Ovary (tissue), 9 donors: Measurements from ENCODE around the gene SLX4IP. TPM values are rescaled to one million over a fixed set of nuclear protein-coding genes. Genes with fewer than 3 reads are reported as not detected.

Source experiments
- DNase-seq, 5 donors: peaks; one replicate each; pipeline ENCODE4 v3.0.0-alpha.2; 2019 to 2020
- H3K27ac ChIP-seq, 2 donors: fragments of 200-600 bp; one replicate each; pipeline versions ENCODE4 v1.5.1 to v1.8.0; 2019 to 2022
- H3K27me3 ChIP-seq: fragments of 200-600 bp; one replicate; pipeline ENCODE4 v1.8.0; 2022
- H3K36me3 ChIP-seq: fragments of 200-600 bp; sonication (generic); one replicate; pipeline ENCODE4 v1.5.1; 2019
- H3K4me1 ChIP-seq: one replicate; pipeline ENCODE4 v1.8.1; 2013; ENCODE audit warnings: mild to moderate bottlenecking, moderate library complexity; ENCODE audit not compliant: insufficient read depth
- H3K4me3 ChIP-seq: fragments of 200-600 bp; sonication (generic); one replicate; pipeline ENCODE4 v1.5.1; 2017
- H3K9me3 ChIP-seq, 2 donors: fragments of 200-600 bp in 1 of 2; sonication (generic) in 1 of 2; one replicate each; pipeline versions ENCODE4 v1.5.1 to v1.8.1; 2013 to 2019; ENCODE audit warnings: mild to moderate bottlenecking in 1 of 2, moderate library complexity in 1 of 2
- EP300 ChIP-seq: sonication (generic); formaldehyde crosslinking; IDR thresholded peaks from one replicate; pipeline ENCODE4 v1.6.1; 2017; ENCODE audit warnings: antibody characterized with exemption
- POLR2A ChIP-seq: fragments of 450-650 bp; IDR thresholded peaks from one replicate; pipeline ENCODE4 v1.6.1; 2017; ENCODE audit warnings: antibody characterized with exemption, mild to moderate bottlenecking, moderate library complexity
- WGBS, 3 donors: extraction: QIAGEN DNeasy Blood & Tissue Kit in 1 of 3; methylation state at CpG; one replicate each; pipeline versions ENCODE4 v1.1.5 to v1.1.7; 2013 to 2017; 5-methylcytosine and 5-hydroxymethylcytosine counted together
- intact Hi-C, 4 donors: fragments of 100-400 bp; cut with DNase I; formaldehyde crosslinking; loops; one replicate each; pipeline versions ENCODE4 v1.11.0 to v1.15.1; 2022 to 2023
- polyA plus RNA-seq, 2 donors: library from polyadenylated mRNA; stranded (reverse); fragments of 200-250 nt in 1 of 2; fragments of 350-450 nt in 1 of 2; fragmentation: Illumina TruSeq in 1 of 2; extraction: RNeasy Lipid Tissue Mini Kit (QIAGEN cat#74804) in 1 of 2; gene quantifications; one replicate each; pipeline ENCODE4 v1.2.3, GENCODE V29; 2013 to 2014
- total RNA-seq, 7 donors: library from RNA; depleted of rRNA in 2 of 7; stranded (reverse); fragments of >200 nt in 2 of 7; fragmentation: NEBNext Ultra II Directional in 3 of 7; extraction: Animal tissue kit (Norgen Biotek cat#: 25700) in 3 of 7; gene quantifications; one replicate each; pipeline versions ENCODE4 v1.1.0 to v1.2.4, GENCODE V29; 2016 to 2023
- TF ChIP-seq, protein P1 (sequence below), 3 donors: fragments of 450-650 bp in 2 of 3; fragments of 200-600 bp in 1 of 3; IDR thresholded peaks; one replicate each; pipeline versions ENCODE4 v1.5.1 to v1.8.0; 2016 to 2022; ENCODE audit warnings: antibody characterized with exemption in 3 of 3, mild to moderate bottlenecking in 1 of 3
- donor health status: DM: no; HTN: no; CAD: no; lungs with moderate emphysema.
- donor health status: DM: no; HTN: no; CAD: no.
- donor health status: Bipolar disorder and iron deficiency.
- donor health status: DM: yes; HTN: yes; CAD: no.
- donor health status: DM: no; HTN: no; CAD: no.
- donor health status: DM: yes; HTN: yes; CAD: no.

SLX4IP gene
- total and polyA plus RNA-seq, 9 donors: 0.98 to 5.1 (median 2.8) TPM

DNA sequence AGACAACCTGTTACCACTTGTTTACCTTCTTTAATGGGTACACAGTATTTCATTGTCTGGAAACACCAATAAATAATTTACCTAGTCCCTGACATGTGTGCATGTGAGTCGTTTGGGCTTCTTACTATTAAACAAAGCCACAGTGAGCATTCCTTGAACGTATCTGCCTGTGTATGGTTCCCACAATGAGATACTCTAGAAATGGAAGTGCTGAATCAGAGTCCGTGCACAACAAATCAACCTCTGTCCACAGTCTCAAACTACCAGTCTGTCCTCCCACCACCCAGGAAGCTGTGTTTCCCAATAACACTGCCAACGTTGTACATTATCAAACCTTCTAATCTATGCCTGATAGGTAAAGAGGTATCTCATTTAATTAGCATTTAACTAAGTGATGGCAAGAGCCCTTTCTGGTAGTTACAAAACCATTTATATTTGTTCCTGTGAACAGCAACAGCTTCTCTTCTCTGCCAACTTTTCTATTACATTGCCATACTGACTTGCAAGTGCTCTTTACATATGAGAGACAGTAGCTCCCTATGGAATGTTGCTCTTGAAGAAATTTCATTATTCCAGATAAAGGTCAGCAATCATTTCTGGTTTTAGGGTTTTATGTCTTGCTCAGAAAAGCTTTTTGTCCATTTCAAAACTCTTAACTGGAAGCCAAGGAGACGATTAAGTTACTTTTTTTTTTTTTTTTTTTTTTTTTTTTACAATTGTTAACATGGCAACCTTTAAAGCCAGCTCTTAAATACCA is 223.9 kb downstream of the SLX4IP start:
- TF ChIP-seq EP300 (no peak), POLR2A (no peak)
- TF ChIP-seq, protein P1, sequence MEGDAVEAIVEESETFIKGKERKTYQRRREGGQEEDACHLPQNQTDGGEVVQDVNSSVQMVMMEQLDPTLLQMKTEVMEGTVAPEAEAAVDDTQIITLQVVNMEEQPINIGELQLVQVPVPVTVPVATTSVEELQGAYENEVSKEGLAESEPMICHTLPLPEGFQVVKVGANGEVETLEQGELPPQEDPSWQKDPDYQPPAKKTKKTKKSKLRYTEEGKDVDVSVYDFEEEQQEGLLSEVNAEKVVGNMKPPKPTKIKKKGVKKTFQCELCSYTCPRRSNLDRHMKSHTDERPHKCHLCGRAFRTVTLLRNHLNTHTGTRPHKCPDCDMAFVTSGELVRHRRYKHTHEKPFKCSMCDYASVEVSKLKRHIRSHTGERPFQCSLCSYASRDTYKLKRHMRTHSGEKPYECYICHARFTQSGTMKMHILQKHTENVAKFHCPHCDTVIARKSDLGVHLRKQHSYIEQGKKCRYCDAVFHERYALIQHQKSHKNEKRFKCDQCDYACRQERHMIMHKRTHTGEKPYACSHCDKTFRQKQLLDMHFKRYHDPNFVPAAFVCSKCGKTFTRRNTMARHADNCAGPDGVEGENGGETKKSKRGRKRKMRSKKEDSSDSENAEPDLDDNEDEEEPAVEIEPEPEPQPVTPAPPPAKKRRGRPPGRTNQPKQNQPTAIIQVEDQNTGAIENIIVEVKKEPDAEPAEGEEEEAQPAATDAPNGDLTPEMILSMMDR (IDR thresholded peaks at IDR 0.05): no peak
- no peaks in the 10 kb centered on the region for H3K9me3 ChIP-seq
- H3K36me3 ChIP-seq: no peaks in the 10 kb centered on the region
- H3K4me1 ChIP-seq: peaks cover 2% of the 10 kb centered on the region
- H3K4me3 ChIP-seq: no peak overlapping the region
- H3K27ac ChIP-seq: no peak overlapping the region
- intact Hi-C loops: no loop called here
- H3K27me3 ChIP-seq: no peaks in the 10 kb centered on the region
- DNase-seq: no peak
- WGBS, 3 donors: 36 to 55% (median 43%) methylated on average over 5 of the region's 5 CpGs

DNA sequence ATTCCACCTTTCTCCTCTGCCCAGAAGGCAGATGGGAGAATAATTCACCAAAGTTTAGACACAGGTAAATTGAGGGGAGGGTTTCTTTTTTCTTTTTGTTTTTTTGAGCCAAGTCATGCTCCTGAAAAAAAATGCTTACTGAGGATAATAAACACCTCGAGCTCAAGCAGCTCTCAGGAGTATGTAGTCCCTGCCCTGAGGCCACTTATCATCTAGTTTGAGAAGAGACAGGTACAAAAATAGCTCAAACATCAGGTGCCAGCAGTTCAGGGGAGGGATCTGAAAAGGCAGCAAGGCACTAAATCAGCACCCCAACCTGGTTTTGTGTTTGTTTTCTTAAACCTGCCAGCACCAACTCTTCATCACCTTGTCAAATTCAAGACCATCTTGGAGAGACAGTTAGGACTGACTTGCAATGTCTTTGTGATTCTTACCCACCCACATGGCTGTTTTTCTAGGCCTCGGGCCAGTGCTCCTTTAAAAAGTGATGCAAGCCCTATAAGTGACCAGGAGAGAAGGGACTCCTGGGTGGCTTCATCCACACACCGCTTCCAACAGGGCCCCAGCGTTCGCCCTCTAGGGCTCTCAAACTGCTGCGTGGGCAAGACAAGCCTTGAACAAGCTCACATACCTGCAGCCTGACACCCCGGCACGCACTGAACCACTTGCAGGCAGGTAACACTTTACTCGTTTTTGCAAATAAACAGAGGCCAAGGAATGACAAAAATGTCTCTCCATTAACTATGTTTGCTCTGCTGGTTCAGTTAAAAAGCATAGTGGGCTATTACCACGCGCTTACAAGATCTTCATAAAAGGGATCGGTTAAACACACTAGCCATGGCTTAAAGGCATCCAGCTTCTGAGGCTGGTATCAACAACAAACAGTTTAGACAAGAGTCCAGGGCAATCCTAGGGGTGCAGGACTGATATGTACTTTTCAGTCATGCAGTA is 224.8 kb downstream of the SLX4IP start:
- 65 to 80% (median 72%) methylated on average over 12 of the region's 12 CpGs for WGBS, 3 donors

DNA sequence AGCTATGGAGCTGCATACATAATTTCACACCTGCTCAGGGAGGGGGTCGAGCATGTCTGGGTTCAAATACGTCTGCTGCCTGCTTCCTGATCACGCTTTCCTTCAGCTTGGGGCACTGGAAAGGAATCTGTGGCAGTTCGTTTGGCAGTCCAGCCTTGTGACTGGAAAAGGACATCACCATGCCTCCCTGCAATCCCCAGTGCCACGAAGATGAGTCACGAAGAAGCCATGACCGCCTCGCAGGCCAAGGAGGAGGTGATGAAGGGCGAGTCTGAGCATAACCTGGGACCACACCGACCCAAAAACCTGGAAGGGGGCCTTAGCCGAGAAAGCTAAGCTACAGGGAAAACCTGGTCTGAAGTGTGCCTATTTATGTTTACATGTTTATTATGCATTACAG is 225.6 kb downstream of the SLX4IP start:
- intact Hi-C loops: no loop called here
- TF ChIP-seq POLR2A: no peak
- no peak for TF ChIP-seq EP300
- TF ChIP-seq, protein P1 (IDR thresholded peaks at IDR 0.05): no peak
- no peaks in the 10 kb centered on the region for H3K9me3 ChIP-seq
- H3K27ac ChIP-seq: no peak overlapping the region
- no peaks in the 10 kb centered on the region for H3K27me3 ChIP-seq
- no peak overlapping the region for H3K4me3 ChIP-seq
- DNase-seq: no peak
- H3K36me3 ChIP-seq: no peaks in the 10 kb centered on the region
- H3K4me1 ChIP-seq: peaks cover 6% of the 10 kb centered on the region
- 69 to 82% (median 70%) methylated on average over 11 of the region's 11 CpGs for WGBS, 3 donors

More for the DNA sequence above, 224.8 kb downstream of the SLX4IP start:
- H3K27ac ChIP-seq: no peak overlapping the region
- H3K4me3 ChIP-seq: no peak overlapping the region
- H3K36me3 ChIP-seq: no peaks in the 10 kb centered on the region
- H3K9me3 ChIP-seq: no peaks in the 10 kb centered on the region
- intact Hi-C loops: no loop called here
- TF ChIP-seq POLR2A: no peak
- TF ChIP-seq, protein P1 (IDR thresholded peaks at IDR 0.05): no peak
- no peak for TF ChIP-seq EP300
- H3K27me3 ChIP-seq: no peaks in the 10 kb centered on the region
- peaks cover 3% of the 10 kb centered on the region for H3K4me1 ChIP-seq
- DNase-seq: no peak

DNA sequence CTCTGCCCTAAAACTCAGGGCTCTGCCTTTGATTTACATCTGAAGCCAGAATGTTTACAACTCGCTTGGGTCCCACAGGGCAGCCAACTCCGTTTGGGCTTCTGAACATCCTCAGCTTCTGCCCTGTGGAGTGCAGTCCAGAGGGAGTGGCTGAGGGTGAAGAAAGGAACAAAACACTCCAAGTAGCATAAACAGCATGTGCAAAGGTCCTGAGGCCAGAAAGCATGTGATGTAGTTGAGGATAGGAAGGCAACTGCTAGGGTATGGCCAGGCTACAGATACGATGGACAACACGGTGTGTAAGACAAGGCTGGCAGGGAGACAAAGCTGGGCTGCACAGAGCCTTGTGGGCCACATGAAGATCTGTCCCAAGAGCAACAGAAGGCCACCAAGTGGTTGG is 226.2 kb downstream of the SLX4IP start:
- intact Hi-C loops: no loop called here
- Histone ChIP-seq H3K9me3 (no peaks in the 10 kb centered on the region), H3K4me1 (peaks cover 7% of the 10 kb centered on the region), H3K27me3 (no peaks in the 10 kb centered on the region), H3K27ac (no peak overlapping the region), H3K4me3 (no peak overlapping the region), H3K36me3 (no peaks in the 10 kb centered on the region)
- TF ChIP-seq, protein P1 (IDR thresholded peaks at IDR 0.05): no peak
- 67 to 82% (median 78%) methylated on average over 4 of the region's 4 CpGs for whole genome bisulfite sequencing, 3 donors
- no peak for DNase-seq
